Measurements from ENCODE around the gene TAOK2. TPM values are rescaled to one million over a fixed set of nuclear protein-coding genes. Genes with fewer than 3 reads are reported as not detected.
"Not testable (repeated sequence)": the region's sequence is repeated elsewhere in the genome, so short reads cannot be mapped to it uniquely, and the experiment has no call there.

The TAOK2 gene
- 21.5 and 30.7 TPM in 2 replicates for total RNA-seq (2014; rRNA removed; shearing (Covaris generic); ENCODE audit: low replicate concordance)

GRCh38 chr16:29973384-29974246 lies at the start of gene TAOK2:
TAOK2 (plus strand) TSS chr16:29973868; CDS start chr16:29977773, 3,905 bp downstream.
- H2AFZ ChIP-seq (ENCODE audit: low read length), result no peak within 1 kb of the TSS
- peak within 1 kb of the TSS; percentile 89 for H3K4me3 ChIP-seq (ENCODE audit: low read length)

GRCh38 chr16:29925105-29925756 lies 48.4 kb upstream of the TAOK2 start:
- no peak overlapping the region for H2AFZ ChIP-seq (ENCODE audit: low read length)
- peak; percentile 52 for DNase-seq
- H3K4me3 ChIP-seq (ENCODE audit: low read length), result peak overlapping the region; percentile 83
- no peaks in the 10 kb centered on the region for H3K27me3 ChIP-seq (ENCODE audit: low read length)
- no peaks in the 10 kb centered on the region for H3K9me3 ChIP-seq (ENCODE audit: low read length)
- peaks cover 27% of the 10 kb centered on the region for H3K4me1 ChIP-seq (ENCODE audit: low read length)
- H3K9ac ChIP-seq (ENCODE audit: low read length), result peak overlapping the region; percentile 77
- peaks cover 14% of the 10 kb centered on the region; the same call in 1 of the 2 replicates for H3K36me3 ChIP-seq (ENCODE audit: insufficient read depth, low read length)
- peak overlapping the region; percentile 8; the same call in 1 of the 2 replicates for H3K27ac ChIP-seq (ENCODE audit: low read length)
- H3K79me2 ChIP-seq (ENCODE audit: low read length), result peaks cover 37% of the 10 kb centered on the region
- peaks cover 4% of the 10 kb centered on the region; the same call in 1 of the 2 replicates for H4K20me1 ChIP-seq (ENCODE audit: insufficient read depth, low read depth, low read length)
- no peaks in the 10 kb centered on the region for H3K9me2 ChIP-seq (replicated peaks; ENCODE audit: insufficient read depth, low read length)
- peak overlapping the region; percentile 99 for H3K4me2 ChIP-seq (ENCODE audit: low read depth, low read length, poor library complexity, severe bottlenecking)

More at GRCh38 chr16:29973384-29974246, at the start of gene TAOK2:
- H3K27ac ChIP-seq (ENCODE audit: low read length), result peak within 1 kb of the TSS; percentile 35
- H3K9me2 ChIP-seq (replicated peaks; ENCODE audit: insufficient read depth, low read length), result no peaks in the 10 kb centered on the region
- peak within 1 kb of the TSS; percentile 85 for H3K4me2 ChIP-seq (ENCODE audit: low read depth, low read length, poor library complexity, severe bottlenecking)
- H4K20me1 ChIP-seq (ENCODE audit: insufficient read depth, low read depth, low read length), result peaks cover 22% of the 10 kb centered on the region; the same call in 1 of the 2 replicates
- no peaks in the 10 kb centered on the region for H3K27me3 ChIP-seq (ENCODE audit: low read length)
- H3K36me3 ChIP-seq (ENCODE audit: insufficient read depth, low read length), result peaks cover 10% of the 10 kb centered on the region
- H3K9ac ChIP-seq (ENCODE audit: low read length), result peak within 1 kb of the TSS; percentile 79
- peaks cover 45% of the 10 kb centered on the region for H3K79me2 ChIP-seq (ENCODE audit: low read length)
- peak; percentile 99 for DNase-seq
- H3K4me1 ChIP-seq (ENCODE audit: low read length), result peaks cover 25% of the 10 kb centered on the region
- H3K9me3 ChIP-seq (ENCODE audit: low read length), result no peaks in the 10 kb centered on the region

- Histone ChIP-seq H3K36me3 (ENCODE audit: insufficient read depth, low read length) (peaks cover 7% of the 10 kb centered on the region; the same call in 1 of the 2 replicates), H2AFZ (ENCODE audit: low read length) (peak within 1 kb of the TSS; percentile 77; the same call in 1 of the 2 replicates), H3K4me1 (ENCODE audit: low read length) (peaks cover 21% of the 10 kb centered on the region), H3K79me2 (ENCODE audit: low read length) (peaks cover 32% of the 10 kb centered on the region), H3K9me3 (ENCODE audit: low read length) (no peaks in the 10 kb centered on the region), H4K20me1 (ENCODE audit: insufficient read depth, low read depth, low read length) (peaks cover 4% of the 10 kb centered on the region; the same call in 1 of the 2 replicates), H3K27me3 (ENCODE audit: low read length) (no peaks in the 10 kb centered on the region), H3K9ac (ENCODE audit: low read length) (peak within 1 kb of the TSS; percentile 77), H3K27ac (ENCODE audit: low read length) (peak within 1 kb of the TSS; percentile 8; the same call in 1 of the 2 replicates), H3K4me3 (ENCODE audit: low read length) (peak within 1 kb of the TSS; percentile 83), H3K9me2 (replicated peaks; ENCODE audit: insufficient read depth, low read length) (no peaks in the 10 kb centered on the region), H3K4me2 (ENCODE audit: low read depth, low read length, poor library complexity, severe bottlenecking) (peak within 1 kb of the TSS; percentile 99)
- DNase-seq, result peak; percentile 92
These were observed 47.6 kb upstream of the TAOK2 start, which contains the start of gene KCTD13 for GRCh38 chr16:29925781-29926710. KCTD13 (minus strand) TSS chr16:29926226; CDS start chr16:29926033, 193 bp downstream.

- H3K79me2 ChIP-seq (ENCODE audit: low read length), result peaks cover 29% of the 10 kb centered on the region
- H3K9me2 ChIP-seq (replicated peaks; ENCODE audit: insufficient read depth, low read length), result no peaks in the 10 kb centered on the region
- H3K4me3 ChIP-seq (ENCODE audit: low read length), result peak overlapping the region; percentile 83
- peaks cover 5% of the 10 kb centered on the region; the same call in 1 of the 2 replicates for H3K36me3 ChIP-seq (ENCODE audit: insufficient read depth, low read length)
- DNase-seq, result no peak
- peak overlapping the region; percentile 99 for H3K4me2 ChIP-seq (ENCODE audit: low read depth, low read length, poor library complexity, severe bottlenecking)
- no peak overlapping the region for H3K27ac ChIP-seq (ENCODE audit: low read length)
- H3K9ac ChIP-seq (ENCODE audit: low read length), result peak overlapping the region; percentile 77
- H4K20me1 ChIP-seq (ENCODE audit: insufficient read depth, low read depth, low read length), result peaks cover 4% of the 10 kb centered on the region; the same call in 1 of the 2 replicates
- 0 out of 2 replicates have a peak overlapping the region, but pooled peaks have one; percentile 77 for H2AFZ ChIP-seq (ENCODE audit: low read length)
- no peaks in the 10 kb centered on the region for H3K9me3 ChIP-seq (ENCODE audit: low read length)
- no peaks in the 10 kb centered on the region for H3K27me3 ChIP-seq (ENCODE audit: low read length)
- H3K4me1 ChIP-seq (ENCODE audit: low read length), result peaks cover 19% of the 10 kb centered on the region
These were observed 47.0 kb upstream of the TAOK2 start for GRCh38 chr16:29926711-29927052.

- Histone ChIP-seq H3K4me1 (ENCODE audit: low read length) (peaks cover 19% of the 10 kb centered on the region), H3K27me3 (ENCODE audit: low read length) (no peaks in the 10 kb centered on the region), H3K9ac (ENCODE audit: low read length) (peak overlapping the region; percentile 77; the same call in 1 of the 2 replicates), H3K4me3 (ENCODE audit: low read length) (no peak overlapping the region; the same call in 1 of the 2 replicates), H3K79me2 (ENCODE audit: low read length) (peaks cover 26% of the 10 kb centered on the region), H3K9me2 (replicated peaks; ENCODE audit: insufficient read depth, low read length) (no peaks in the 10 kb centered on the region), H3K4me2 (ENCODE audit: low read depth, low read length, poor library complexity, severe bottlenecking) (peak overlapping the region; percentile 99), H2AFZ (ENCODE audit: low read length) (no peak overlapping the region), H3K9me3 (ENCODE audit: low read length) (no peaks in the 10 kb centered on the region), H3K27ac (ENCODE audit: low read length) (no peak overlapping the region), H4K20me1 (ENCODE audit: insufficient read depth, low read depth, low read length) (peaks cover 4% of the 10 kb centered on the region; the same call in 1 of the 2 replicates), H3K36me3 (ENCODE audit: insufficient read depth, low read length) (peaks cover 2% of the 10 kb centered on the region; the same call in 1 of the 2 replicates)
- DNase-seq, result no peak
These were observed 46.4 kb upstream of the TAOK2 start for GRCh38 chr16:29927070-29927905.

GRCh38 chr16:29931750-29932149 lies 41.9 kb upstream of the TAOK2 start:
- not testable (repeated sequence) for H3K79me2 ChIP-seq (ENCODE audit: low read length); H2AFZ ChIP-seq (ENCODE audit: low read length); H4K20me1 ChIP-seq (ENCODE audit: insufficient read depth, low read depth, low read length); H3K27me3 ChIP-seq (ENCODE audit: low read length); H3K27ac ChIP-seq (ENCODE audit: low read length); H3K36me3 ChIP-seq (ENCODE audit: insufficient read depth, low read length); H3K9ac ChIP-seq (ENCODE audit: low read length); H3K4me3 ChIP-seq (ENCODE audit: low read length); H3K4me1 ChIP-seq (ENCODE audit: low read length); DNase-seq; H3K9me2 ChIP-seq (replicated peaks; ENCODE audit: insufficient read depth, low read length); H3K4me2 ChIP-seq (ENCODE audit: low read depth, low read length, poor library complexity, severe bottlenecking); H3K9me3 ChIP-seq (ENCODE audit: low read length)

GRCh38 chr16:29940656-29941055 lies 33.0 kb upstream of the TAOK2 start:
- Histone ChIP-seq H3K27me3 (ENCODE audit: low read length) (no peaks in the 10 kb centered on the region), H3K4me1 (ENCODE audit: low read length) (peaks cover 4% of the 10 kb centered on the region), H3K9ac (ENCODE audit: low read length) (no peak overlapping the region), H3K4me3 (ENCODE audit: low read length) (no peak overlapping the region), H3K36me3 (ENCODE audit: insufficient read depth, low read length) (no peaks in the 10 kb centered on the region), H3K4me2 (ENCODE audit: low read depth, low read length, poor library complexity, severe bottlenecking) (no peak overlapping the region), H3K9me3 (ENCODE audit: low read length) (no peaks in the 10 kb centered on the region), H2AFZ (ENCODE audit: low read length) (no peak overlapping the region), H3K79me2 (ENCODE audit: low read length) (no peaks in the 10 kb centered on the region), H3K27ac (ENCODE audit: low read length) (no peak overlapping the region), H4K20me1 (ENCODE audit: insufficient read depth, low read depth, low read length) (no peaks in the 10 kb centered on the region), H3K9me2 (replicated peaks; ENCODE audit: insufficient read depth, low read length) (no peaks in the 10 kb centered on the region)
- no peak for DNase-seq

All from Karpas-422 (cell line).